ENCODE data around the gene CFAP20DC.

Gene CFAP20DC

GRCh38 chr3:58804914-58805313, 244.9 kb downstream of the CFAP20DC start:
- 63% methylated on average over 2 of the region's 2 CpGs for WGBS

GRCh38 chr3:58801541-58801940, 248.3 kb downstream of the CFAP20DC start:
- H4K91ac ChIP-seq (ENCODE audit: low read length) = no peak overlapping the region
- WGBS = 38% methylated on average over 6 of the region's 6 CpGs

More at GRCh38 chr3:58804914-58805313, 244.9 kb downstream of the CFAP20DC start:
- DNase-seq = no peak
- Histone ChIP-seq H3K27me3 (ENCODE audit: control insufficient read depth in 1 of 2, insufficient read depth in 1 of 2, low read length in 2 of 2) (no peaks in the 10 kb centered on the region), H3K4me2 (ENCODE audit: low read length, poor library complexity, severe bottlenecking) (no peak overlapping the region), H2BK12ac (ENCODE audit: low read length in 2 of 2) (no peak overlapping the region), H3K9me3 (ENCODE audit: control insufficient read depth, low read length) (no peaks in the 10 kb centered on the region), H4K91ac (ENCODE audit: low read length) (no peak overlapping the region), H2AK5ac (ENCODE audit: low read length, severe bottlenecking) (no peak overlapping the region), H2BK15ac (ENCODE audit: low read depth, poor library complexity, severe bottlenecking) (no peak overlapping the region), H3K9ac (ENCODE audit: low read length) (no peak overlapping the region), H3K27ac (ENCODE audit: low read length, poor library complexity, severe bottlenecking) (no peak overlapping the region), H2BK120ac (ENCODE audit: low read depth, low read length) (no peak overlapping the region), H3K4ac (ENCODE audit: low read depth in 1 of 2, low read length in 2 of 2) (no peak overlapping the region), H2BK5ac (ENCODE audit: low read depth, low read length, poor library complexity, severe bottlenecking) (no peak overlapping the region), H3K14ac (ENCODE audit: low read length in 2 of 2) (no peak overlapping the region), H3K4me1 (ENCODE audit: control insufficient read depth, insufficient read depth, low read depth, low read length) (no peaks in the 10 kb centered on the region), H2AFZ (ENCODE audit: low read depth, low read length) (no peak overlapping the region), H3K79me1 (replicated peaks; ENCODE audit: low read length, poor library complexity, severe bottlenecking) (no peaks in the 10 kb centered on the region), H3K23ac (ENCODE audit: low read length in 2 of 2) (no peak overlapping the region), H4K8ac (ENCODE audit: low read length) (no peak overlapping the region), H3K18ac (ENCODE audit: low read depth in 1 of 2, low read length in 2 of 2) (no peak overlapping the region), H3K4me3 (ENCODE audit: insufficient read depth in 1 of 2, low read depth in 1 of 2, low read length in 2 of 2) (no peak overlapping the region), H3K36me3 (ENCODE audit: control insufficient read depth in 1 of 2, insufficient read depth in 2 of 2, low read depth in 1 of 2, low read length in 2 of 2) (no peaks in the 10 kb centered on the region)

DNA sequence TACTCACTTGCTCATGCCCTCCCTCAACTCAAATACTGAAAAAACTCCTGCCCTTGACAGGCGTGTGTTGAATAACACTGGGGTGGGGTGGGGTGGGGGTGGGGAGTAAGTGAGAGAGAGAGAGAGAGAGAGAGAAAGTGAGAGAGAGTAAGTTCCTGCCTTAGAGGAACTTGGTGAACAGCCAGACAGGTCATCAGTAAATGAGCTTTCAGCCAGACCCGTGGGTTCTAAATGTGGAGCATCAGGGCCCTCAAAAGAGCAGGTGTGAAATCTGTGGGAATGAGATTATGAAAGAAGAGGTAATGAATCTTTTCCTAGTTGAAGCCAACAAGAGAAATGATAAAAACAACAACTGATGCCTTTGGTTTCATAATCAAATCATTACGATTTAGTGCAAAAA, 248.9 kb downstream of the CFAP20DC start:
- Histone ChIP-seq H3K9me3 (ENCODE audit: control insufficient read depth, low read length) (no peaks in the 10 kb centered on the region), H3K79me1 (replicated peaks; ENCODE audit: low read length, poor library complexity, severe bottlenecking) (no peaks in the 10 kb centered on the region), H3K27ac (ENCODE audit: low read length, poor library complexity, severe bottlenecking) (no peak overlapping the region), H3K14ac (ENCODE audit: low read length in 2 of 2) (no peak overlapping the region), H2BK15ac (ENCODE audit: low read depth, poor library complexity, severe bottlenecking) (no peak overlapping the region), H3K18ac (ENCODE audit: low read depth in 1 of 2, low read length in 2 of 2) (no peak overlapping the region), H2AFZ (ENCODE audit: low read depth, low read length) (no peak overlapping the region), H4K91ac (ENCODE audit: low read length) (no peak overlapping the region), H3K4me3 (ENCODE audit: insufficient read depth in 1 of 2, low read depth in 1 of 2, low read length in 2 of 2) (no peak overlapping the region), H2BK120ac (ENCODE audit: low read depth, low read length) (no peak overlapping the region), H2AK5ac (ENCODE audit: low read length, severe bottlenecking) (no peak overlapping the region), H3K4me2 (ENCODE audit: low read length, poor library complexity, severe bottlenecking) (no peak overlapping the region), H3K36me3 (ENCODE audit: control insufficient read depth in 1 of 2, insufficient read depth in 2 of 2, low read depth in 1 of 2, low read length in 2 of 2) (no peaks in the 10 kb centered on the region), H3K27me3 (ENCODE audit: control insufficient read depth in 1 of 2, insufficient read depth in 1 of 2, low read length in 2 of 2) (no peaks in the 10 kb centered on the region), H3K23ac (ENCODE audit: low read length in 2 of 2) (no peak overlapping the region), H2BK12ac (ENCODE audit: low read length in 2 of 2) (no peak overlapping the region), H3K9ac (ENCODE audit: low read length) (no peak overlapping the region), H3K4me1 (ENCODE audit: control insufficient read depth, insufficient read depth, low read depth, low read length) (no peaks in the 10 kb centered on the region), H2BK5ac (ENCODE audit: low read depth, low read length, poor library complexity, severe bottlenecking) (no peak overlapping the region), H4K8ac (ENCODE audit: low read length) (no peak overlapping the region), H3K4ac (ENCODE audit: low read depth in 1 of 2, low read length in 2 of 2) (no peak overlapping the region)
- no peak for DNase-seq
- 76% methylated on average over 2 of the region's 3 CpGs for WGBS

More at GRCh38 chr3:58801541-58801940, 248.3 kb downstream of the CFAP20DC start:
- no peak overlapping the region for H2AK5ac ChIP-seq (ENCODE audit: low read length, severe bottlenecking)
- H2AFZ ChIP-seq (ENCODE audit: low read depth, low read length) = no peak overlapping the region
- H3K18ac ChIP-seq (ENCODE audit: low read depth in 1 of 2, low read length in 2 of 2) = no peak overlapping the region
- H3K27ac ChIP-seq (ENCODE audit: low read length, poor library complexity, severe bottlenecking) = no peak overlapping the region
- H4K8ac ChIP-seq (ENCODE audit: low read length) = no peak overlapping the region
- no peak overlapping the region for H3K4me2 ChIP-seq (ENCODE audit: low read length, poor library complexity, severe bottlenecking)
- H3K27me3 ChIP-seq (ENCODE audit: control insufficient read depth in 1 of 2, insufficient read depth in 1 of 2, low read length in 2 of 2) = no peaks in the 10 kb centered on the region
- H2BK15ac ChIP-seq (ENCODE audit: low read depth, poor library complexity, severe bottlenecking) = no peak overlapping the region
- H3K23ac ChIP-seq (ENCODE audit: low read length in 2 of 2) = no peak overlapping the region
- no peak overlapping the region for H2BK5ac ChIP-seq (ENCODE audit: low read depth, low read length, poor library complexity, severe bottlenecking)
- H2BK120ac ChIP-seq (ENCODE audit: low read depth, low read length) = no peak overlapping the region
- no peak overlapping the region for H3K9ac ChIP-seq (ENCODE audit: low read length)
- H2BK12ac ChIP-seq (ENCODE audit: low read length in 2 of 2) = no peak overlapping the region
- H3K36me3 ChIP-seq (ENCODE audit: control insufficient read depth in 1 of 2, insufficient read depth in 2 of 2, low read depth in 1 of 2, low read length in 2 of 2) = no peaks in the 10 kb centered on the region
- no peak for DNase-seq
- H3K4ac ChIP-seq (ENCODE audit: low read depth in 1 of 2, low read length in 2 of 2) = no peak overlapping the region
- no peak overlapping the region for H3K4me3 ChIP-seq (ENCODE audit: insufficient read depth in 1 of 2, low read depth in 1 of 2, low read length in 2 of 2)
- H3K4me1 ChIP-seq (ENCODE audit: control insufficient read depth, insufficient read depth, low read depth, low read length) = no peaks in the 10 kb centered on the region
- no peaks in the 10 kb centered on the region for H3K9me3 ChIP-seq (ENCODE audit: control insufficient read depth, low read length)
- no peaks in the 10 kb centered on the region for H3K79me1 ChIP-seq (replicated peaks; ENCODE audit: low read length, poor library complexity, severe bottlenecking)
- no peak overlapping the region for H3K14ac ChIP-seq (ENCODE audit: low read length in 2 of 2)

- no peak overlapping the region for H3K4ac ChIP-seq (ENCODE audit: low read depth in 1 of 2, low read length in 2 of 2)
- H3K79me1 ChIP-seq (replicated peaks; ENCODE audit: low read length, poor library complexity, severe bottlenecking) = no peaks in the 10 kb centered on the region
- no peak overlapping the region for H3K14ac ChIP-seq (ENCODE audit: low read length in 2 of 2)
- H3K4me2 ChIP-seq (ENCODE audit: low read length, poor library complexity, severe bottlenecking) = no peak overlapping the region
- no peak overlapping the region for H2AFZ ChIP-seq (ENCODE audit: low read depth, low read length)
- no peak overlapping the region for H3K4me3 ChIP-seq (ENCODE audit: insufficient read depth in 1 of 2, low read depth in 1 of 2, low read length in 2 of 2)
- no peak overlapping the region for H2AK5ac ChIP-seq (ENCODE audit: low read length, severe bottlenecking)
- 72% methylated on average over 2 of the region's 2 CpGs for WGBS
- H3K18ac ChIP-seq (ENCODE audit: low read depth in 1 of 2, low read length in 2 of 2) = no peak overlapping the region
- H4K91ac ChIP-seq (ENCODE audit: low read length) = no peak overlapping the region
- H3K27ac ChIP-seq (ENCODE audit: low read length, poor library complexity, severe bottlenecking) = no peak overlapping the region
- H3K27me3 ChIP-seq (ENCODE audit: control insufficient read depth in 1 of 2, insufficient read depth in 1 of 2, low read length in 2 of 2) = no peaks in the 10 kb centered on the region
- H3K36me3 ChIP-seq (ENCODE audit: control insufficient read depth in 1 of 2, insufficient read depth in 2 of 2, low read depth in 1 of 2, low read length in 2 of 2) = no peaks in the 10 kb centered on the region
- no peak overlapping the region for H2BK120ac ChIP-seq (ENCODE audit: low read depth, low read length)
- no peak overlapping the region for H4K8ac ChIP-seq (ENCODE audit: low read length)
- no peak overlapping the region for H2BK12ac ChIP-seq (ENCODE audit: low read length in 2 of 2)
- H3K4me1 ChIP-seq (ENCODE audit: control insufficient read depth, insufficient read depth, low read depth, low read length) = no peaks in the 10 kb centered on the region
- DNase-seq = no peak
- no peak overlapping the region for H3K23ac ChIP-seq (ENCODE audit: low read length in 2 of 2)
- H2BK15ac ChIP-seq (ENCODE audit: low read depth, poor library complexity, severe bottlenecking) = no peak overlapping the region
- no peaks in the 10 kb centered on the region for H3K9me3 ChIP-seq (ENCODE audit: control insufficient read depth, low read length)
- no peak overlapping the region for H2BK5ac ChIP-seq (ENCODE audit: low read depth, low read length, poor library complexity, severe bottlenecking)
- no peak overlapping the region for H3K9ac ChIP-seq (ENCODE audit: low read length)
Measured at GRCh38 chr3:58800032-58800431, 249.8 kb downstream of the CFAP20DC start.
